ENCODE measurements around the gene PITPNC1. TPM values are rescaled to one million over a fixed set of nuclear protein-coding genes. Genes with fewer than 3 reads are reported as not detected.
A peak's percentile ranks its signal among the peaks of the same experiment; 100 is the strongest.

The PITPNC1 gene
- total RNA-seq, 1 experiment from 2014 or later: 37.5 TPM

DNA sequence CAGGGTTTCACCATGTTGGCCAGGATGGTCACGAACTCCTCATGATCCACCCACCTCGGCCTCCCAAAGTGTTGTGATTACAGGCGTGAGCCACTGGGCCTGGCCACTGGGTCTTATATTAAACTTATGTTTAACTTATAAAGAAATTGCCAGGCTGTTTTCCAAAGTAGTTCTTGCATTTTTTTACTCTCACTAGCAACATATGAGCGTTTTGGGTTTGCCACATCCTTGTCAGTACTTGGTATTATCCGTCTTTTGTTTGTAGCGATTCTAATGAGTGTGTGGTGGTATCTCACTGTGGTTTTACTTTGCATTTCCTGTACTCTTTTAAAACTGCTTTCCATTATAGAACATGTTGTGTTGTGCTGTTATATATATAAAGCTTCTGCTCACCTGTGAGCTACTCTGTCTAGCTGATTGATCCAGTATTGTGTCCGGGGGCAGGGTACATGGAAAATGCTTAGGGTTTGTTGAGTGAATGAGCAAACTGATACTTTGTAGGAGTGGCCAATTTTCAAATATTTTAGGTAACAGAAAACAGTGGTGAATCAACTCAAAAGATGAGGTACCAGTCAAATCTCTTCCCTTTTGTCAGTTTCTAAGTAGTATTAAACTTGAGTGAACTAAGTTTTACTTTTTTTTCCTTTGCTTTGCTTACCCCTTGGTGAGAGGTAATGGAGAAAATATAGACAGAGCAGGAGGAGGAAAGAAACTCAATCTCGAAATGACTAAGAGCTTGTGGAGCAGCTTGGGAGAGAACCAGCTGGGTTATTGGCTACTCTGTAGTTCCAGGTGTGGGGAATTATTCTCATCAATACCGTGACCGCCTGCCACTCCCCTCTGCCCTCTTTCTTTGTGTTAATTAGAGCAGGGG lies 75.8 kb downstream of the PITPNC1 start:
- Histone ChIP-seq H3K9me3 (ENCODE audit: control insufficient read depth, low read depth, low read length) (no peaks in the 10 kb centered on the region), H4K91ac (ENCODE audit: insufficient read length, low read depth, low read length) (no peak overlapping the region), H2BK5ac (ENCODE audit: insufficient read length, low read length) (no peak overlapping the region), H2AFZ (ENCODE audit: low read length) (no peak overlapping the region), H4K20me1 (ENCODE audit: control insufficient read depth, insufficient read depth, insufficient read length) (no peaks in the 10 kb centered on the region), H2AK5ac (ENCODE audit: insufficient read length, low read length) (no peak overlapping the region), H3K14ac (ENCODE audit: insufficient read depth, low read length) (no peak overlapping the region), H2BK20ac (ENCODE audit: low read depth, low read length, poor library complexity, severe bottlenecking) (no peak overlapping the region), H3K27me3 (ENCODE audit: insufficient read depth, low read length) (no peaks in the 10 kb centered on the region), H2BK15ac (ENCODE audit: low read depth, low read length) (no peak overlapping the region), H3K27ac (ENCODE audit: insufficient read length, low read depth, low read length) (no peak overlapping the region), H2BK12ac (ENCODE audit: insufficient read length, low read depth, low read length) (no peak overlapping the region), H3K9ac (ENCODE audit: extremely low read depth, insufficient read length, low read length) (no peak overlapping the region), H3K4ac (ENCODE audit: low read depth, low read length) (no peak overlapping the region), H4K5ac (ENCODE audit: insufficient read length, low read depth, low read length) (no peak overlapping the region), H3K56ac (ENCODE audit: insufficient read length, low read depth, low read length) (no peak overlapping the region), H4K8ac (replicated peaks; ENCODE audit: insufficient read length, low read depth, low read length) (no peak overlapping the region), H3K4me1 (ENCODE audit: insufficient read depth, low read length) (no peaks in the 10 kb centered on the region), H3K23ac (ENCODE audit: insufficient read length, low read depth, low read length) (no peak overlapping the region), H3K79me2 (ENCODE audit: insufficient read depth, low read length) (no peaks in the 10 kb centered on the region), H3K18ac (ENCODE audit: insufficient read length, low read depth, low read length) (no peak overlapping the region), H2BK120ac (ENCODE audit: low read depth, low read length, poor library complexity, severe bottlenecking) (no peak overlapping the region), H3K23me2 (ENCODE audit: insufficient read length, low read depth, low read length, poor library complexity, severe bottlenecking) (no peaks in the 10 kb centered on the region), H3K4me2 (ENCODE audit: insufficient read depth, insufficient read length, low read length) (no peak overlapping the region), H3K79me1 (ENCODE audit: insufficient read depth, low read depth, low read length, poor library complexity, severe bottlenecking) (peaks cover 3% of the 10 kb centered on the region), H3T11ph (ENCODE audit: low read length) (no peak overlapping the region)
- peak overlapping the region; percentile 4 to 59 (median 58); a peak in 4 of 7 replicates for H3K27ac Mint-ChIP-seq
- H3K36me3 Mint-ChIP-seq (ENCODE audit: insufficient read depth in 1 of 3, low read depth in 3 of 3): peaks cover 4 to 11% (median 7%) of the 10 kb centered on the region in 3 experiments
- TF ChIP-seq, protein P1, sequence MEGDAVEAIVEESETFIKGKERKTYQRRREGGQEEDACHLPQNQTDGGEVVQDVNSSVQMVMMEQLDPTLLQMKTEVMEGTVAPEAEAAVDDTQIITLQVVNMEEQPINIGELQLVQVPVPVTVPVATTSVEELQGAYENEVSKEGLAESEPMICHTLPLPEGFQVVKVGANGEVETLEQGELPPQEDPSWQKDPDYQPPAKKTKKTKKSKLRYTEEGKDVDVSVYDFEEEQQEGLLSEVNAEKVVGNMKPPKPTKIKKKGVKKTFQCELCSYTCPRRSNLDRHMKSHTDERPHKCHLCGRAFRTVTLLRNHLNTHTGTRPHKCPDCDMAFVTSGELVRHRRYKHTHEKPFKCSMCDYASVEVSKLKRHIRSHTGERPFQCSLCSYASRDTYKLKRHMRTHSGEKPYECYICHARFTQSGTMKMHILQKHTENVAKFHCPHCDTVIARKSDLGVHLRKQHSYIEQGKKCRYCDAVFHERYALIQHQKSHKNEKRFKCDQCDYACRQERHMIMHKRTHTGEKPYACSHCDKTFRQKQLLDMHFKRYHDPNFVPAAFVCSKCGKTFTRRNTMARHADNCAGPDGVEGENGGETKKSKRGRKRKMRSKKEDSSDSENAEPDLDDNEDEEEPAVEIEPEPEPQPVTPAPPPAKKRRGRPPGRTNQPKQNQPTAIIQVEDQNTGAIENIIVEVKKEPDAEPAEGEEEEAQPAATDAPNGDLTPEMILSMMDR (conservative IDR thresholded peaks at IDR 0.05): no peak
- H3K27me3 Mint-ChIP-seq (ENCODE audit: low read depth): peaks cover under 1% of the 10 kb centered on the region
- peaks cover 2 to 6% of the 10 kb centered on the region in 2 experiments; a peak in 4 of 5 replicates for H3K9me3 Mint-ChIP-seq
- no peak for DNase-seq
- WGBS (ENCODE audit: extremely low coverage, insufficient read length, low lambda C conversion rate): no CpG with 5 or more reads among the region's 10 CpGs
- H3K4me1 Mint-ChIP-seq: peaks cover 12% of the 10 kb centered on the region in 2 experiments
- H3K4me3 Mint-ChIP-seq: no peak overlapping the region

Measured in H9 (cell line).